Left lobe of liver (tissue), 2 donors: ENCODE measurements around the gene PIK3CB. TPM values are rescaled to one million over a fixed set of nuclear protein-coding genes. Genes with fewer than 3 reads are reported as not detected.
"Not testable (repeated sequence)": the region's sequence is repeated elsewhere in the genome, so short reads cannot be mapped to it uniquely, and the experiment has no call there.

Experiments used
- ATAC-seq: fragments of 200-7000 bp; cut with Tn5 transposase; one replicate; pipeline ENCODE4 v1.9.1; 2020; ENCODE audit warnings: mild to moderate bottlenecking, moderate library complexity
- DNase-seq: peaks from one replicate; pipeline ENCODE4 v3.0.0-alpha.2; 2020; ENCODE audit warnings: low spot score
- total RNA-seq: library from RNA; stranded (reverse); gene quantifications from one replicate; pipeline ENCODE4 v1.2.1, GENCODE V29; 2021
- donor health status: DM: no; HTN: no; CAD: no; lungs with moderate emphysema.
- donor health status: DM: no; HTN: yes; CAD: no.

PIK3CB gene
- total RNA-seq, 1 donor from 2014 or later, result 14.4 TPM

GRCh38 chr3:138688871-138689299 is 145.8 kb downstream of the PIK3CB start:
- ATAC-seq (peak; percentile 87), DNase-seq (no peak)

- ATAC-seq (no peak), DNase-seq (no peak)
Observed at GRCh38 chr3:138687236-138687635, 147.5 kb downstream of the PIK3CB start.

DNA sequence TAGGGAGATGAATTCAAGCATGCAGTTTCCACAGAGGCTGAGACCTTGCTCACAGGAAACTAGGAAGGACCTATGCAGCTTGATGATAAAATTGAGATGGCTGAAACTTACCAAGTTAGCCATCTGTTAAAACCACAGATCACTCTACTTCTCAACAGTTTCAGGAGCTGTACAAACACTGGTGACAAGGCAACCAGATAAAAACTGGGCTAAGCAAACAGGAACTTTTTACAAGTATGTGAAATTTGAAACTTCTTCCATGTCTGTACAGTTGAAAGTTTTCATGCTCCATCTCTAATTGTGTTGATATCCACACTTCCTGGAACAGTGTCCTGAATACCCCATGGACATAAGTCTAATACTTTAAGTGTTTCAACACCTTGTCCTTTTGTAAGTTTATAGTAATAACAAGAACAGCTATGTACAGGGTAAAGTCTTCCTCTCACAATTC is 147.9 kb downstream of the PIK3CB start:
- ATAC-seq (peak; percentile 76), DNase-seq (no peak)

DNA sequence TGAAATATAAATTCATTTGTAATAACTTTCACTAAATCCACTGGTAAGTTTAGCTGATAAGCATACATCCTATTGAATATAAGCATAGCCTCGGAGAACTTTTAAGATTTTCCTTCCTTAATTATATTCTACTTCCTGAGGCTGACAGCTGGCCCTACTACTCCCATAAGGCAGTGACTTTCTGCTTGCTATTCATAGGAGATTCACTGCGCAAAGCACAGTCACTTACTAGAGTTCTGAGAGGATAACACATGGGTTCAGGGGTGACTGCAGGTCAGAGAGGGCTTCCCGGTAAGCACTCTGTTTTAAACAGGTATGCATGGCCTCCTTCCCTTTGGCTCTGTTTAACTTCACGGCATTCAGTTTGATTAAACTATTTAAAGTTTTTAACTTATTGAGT is 150.3 kb downstream of the PIK3CB start:
- DNase-seq, result no peak
- no peak for ATAC-seq

- no peak for DNase-seq
- no peak for ATAC-seq
Observed at GRCh38 chr3:138682648-138683047, 152.1 kb downstream of the PIK3CB start.

DNA sequence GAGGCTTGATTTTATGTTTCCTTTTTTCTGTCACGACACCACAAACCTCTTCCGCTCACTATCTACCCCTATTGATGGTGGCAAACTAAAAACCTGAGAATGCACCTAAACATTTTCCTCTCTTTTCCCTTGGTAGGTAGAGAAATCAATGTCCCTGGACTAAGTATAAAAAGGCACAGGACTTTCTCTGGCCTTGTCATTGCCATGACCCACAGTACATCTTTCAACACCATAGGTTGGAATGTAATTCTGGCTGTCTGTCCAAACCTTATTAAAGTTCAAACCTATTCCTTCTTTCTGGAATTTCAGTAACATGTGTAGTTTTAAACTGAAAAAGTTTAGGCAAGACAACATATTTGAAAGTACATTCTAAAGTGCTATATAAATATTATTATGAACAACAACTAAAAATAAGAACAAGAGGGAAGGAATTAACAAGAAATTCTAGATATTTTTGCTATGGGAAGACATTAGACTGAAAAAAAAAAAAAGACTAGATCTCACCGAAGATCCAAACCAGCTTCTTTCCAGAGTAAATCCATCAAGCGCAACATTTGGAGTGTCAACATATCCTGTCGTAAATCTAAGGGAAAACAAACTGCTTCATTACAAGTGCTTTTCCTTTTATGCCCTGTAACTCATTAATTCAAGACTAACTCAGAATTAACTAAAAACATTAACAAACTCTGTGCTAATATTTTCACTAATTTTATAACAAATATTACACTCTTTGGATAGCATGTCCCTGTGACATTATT is 153.1 kb downstream of the PIK3CB start:
- peak; percentile 94 for ATAC-seq

DNA sequence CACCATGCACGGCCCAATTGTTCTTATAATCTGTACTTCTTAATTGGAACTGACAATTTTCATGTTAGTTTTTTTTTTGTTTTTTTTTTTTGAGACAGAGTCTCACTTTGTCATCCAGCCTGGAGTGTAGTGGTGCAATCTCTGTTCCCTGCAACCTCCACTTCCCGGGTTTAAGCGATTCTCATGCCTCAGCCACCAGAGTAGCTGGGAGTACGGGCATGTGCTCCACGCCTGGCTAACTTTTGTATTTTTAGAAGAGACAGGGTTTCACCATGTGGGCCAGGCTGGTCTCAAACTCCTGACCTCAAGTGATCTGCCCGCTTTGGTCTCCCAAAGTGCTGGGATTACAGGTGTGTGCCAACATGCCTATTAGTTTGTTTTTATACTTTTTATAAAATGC is 153.8 kb downstream of the PIK3CB start:
- peak; percentile 36 for ATAC-seq
- not testable (repeated sequence) for DNase-seq

More for the DNA sequence above, 153.1 kb downstream of the PIK3CB start:
- no peak for DNase-seq

DNA sequence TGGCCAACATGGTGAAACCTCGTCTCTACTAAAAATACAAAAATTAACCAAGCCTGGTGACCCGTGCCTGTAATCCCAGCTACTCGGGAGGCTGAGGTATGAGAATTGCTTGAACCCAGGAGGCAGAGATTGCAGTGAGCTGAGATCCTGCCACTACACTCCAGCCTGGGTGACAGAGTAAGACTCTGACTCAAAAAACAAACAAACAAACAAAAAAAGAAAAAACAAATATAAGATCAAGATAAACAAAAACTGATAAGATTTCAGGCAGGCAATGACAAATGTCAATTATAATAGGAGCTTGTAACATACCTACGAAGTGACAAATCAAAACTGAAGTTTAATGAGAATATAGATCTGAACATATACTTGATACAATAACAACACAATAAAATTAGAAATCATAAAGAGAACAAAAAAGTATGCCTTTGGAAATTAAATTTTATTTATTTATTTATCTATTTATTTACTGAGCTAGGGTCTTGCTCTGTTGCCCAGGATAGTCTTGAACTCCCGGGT is 155.8 kb downstream of the PIK3CB start:
- no peak for DNase-seq
- ATAC-seq, result no peak

DNA sequence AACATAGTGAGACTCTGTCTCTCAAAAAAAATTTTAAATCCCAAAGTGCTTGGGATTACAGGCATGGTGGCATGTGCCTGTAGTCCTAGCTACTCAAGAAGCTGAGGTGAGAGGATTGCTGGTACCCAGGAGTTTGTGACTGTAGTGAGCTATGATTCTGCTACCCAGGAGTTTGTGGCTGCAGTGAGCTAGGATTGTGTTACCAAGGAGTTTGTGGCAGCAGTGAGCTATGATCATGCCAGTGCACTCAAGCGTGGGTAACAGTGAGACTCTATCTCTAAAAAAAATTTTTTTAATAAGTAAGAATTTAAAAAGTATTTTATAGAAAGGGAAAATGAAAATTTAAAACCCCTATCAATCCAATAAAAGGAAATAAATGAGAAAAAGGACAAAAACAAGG is 156.6 kb downstream of the PIK3CB start:
- DNase-seq, result no peak

GRCh38 chr3:138675393-138675792 is 159.3 kb downstream of the PIK3CB start:
- DNase-seq (no peak), ATAC-seq (no peak)

More for the DNA sequence above, 156.6 kb downstream of the PIK3CB start:
- no peak for ATAC-seq

- DNase-seq (no peak), ATAC-seq (no peak)
Observed at GRCh38 chr3:138673641-138674530, 160.8 kb downstream of the PIK3CB start.

- ATAC-seq, result peak; percentile 28
- no peak for DNase-seq
Observed at GRCh38 chr3:138670407-138670806, 164.3 kb downstream of the PIK3CB start.

GRCh38 chr3:138668107-138668506 is 166.6 kb downstream of the PIK3CB start:
- ATAC-seq (peak; percentile 71), DNase-seq (no peak)

DNA sequence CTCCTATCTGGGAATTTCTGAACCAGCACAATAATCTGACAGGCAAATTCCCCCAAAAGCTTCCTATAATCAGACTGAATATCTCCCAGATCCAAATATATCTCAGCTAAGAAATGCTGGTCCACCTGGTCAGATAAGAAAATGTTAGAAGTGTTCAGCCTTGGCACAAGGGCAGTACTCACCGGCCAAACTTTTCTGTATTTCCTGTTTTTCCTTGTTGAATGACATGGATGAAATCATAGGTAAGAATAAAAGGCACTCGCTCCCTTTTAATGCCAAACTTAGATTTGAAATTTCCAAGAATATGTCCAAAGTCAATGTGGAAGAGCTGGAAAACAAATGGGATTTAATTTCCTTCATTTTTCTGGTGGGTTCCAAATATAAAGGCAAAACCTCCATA is 177.2 kb downstream of the PIK3CB start:
- no peak for DNase-seq
- no peak for ATAC-seq

DNA sequence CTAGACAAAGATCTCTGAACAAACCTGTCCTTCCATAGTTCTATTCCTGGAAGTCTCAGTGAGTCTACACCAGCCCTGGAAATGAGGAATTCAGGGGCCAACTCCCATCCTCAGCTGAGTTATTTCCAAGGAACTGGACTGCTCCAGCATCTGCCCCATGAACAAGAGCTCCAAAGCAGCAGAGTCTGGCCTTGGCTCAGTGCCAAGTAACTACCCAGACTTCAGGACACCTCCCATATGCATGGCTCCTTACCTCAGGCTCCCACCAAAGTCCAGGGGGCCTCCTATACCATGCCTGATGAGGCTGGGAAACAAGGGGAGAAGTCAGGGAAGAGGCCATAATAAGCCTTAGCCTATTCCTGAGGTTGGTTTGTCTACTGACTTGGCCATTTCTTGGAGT is 181.2 kb downstream of the PIK3CB start:
- no peak for ATAC-seq
- DNase-seq, result no peak

DNA sequence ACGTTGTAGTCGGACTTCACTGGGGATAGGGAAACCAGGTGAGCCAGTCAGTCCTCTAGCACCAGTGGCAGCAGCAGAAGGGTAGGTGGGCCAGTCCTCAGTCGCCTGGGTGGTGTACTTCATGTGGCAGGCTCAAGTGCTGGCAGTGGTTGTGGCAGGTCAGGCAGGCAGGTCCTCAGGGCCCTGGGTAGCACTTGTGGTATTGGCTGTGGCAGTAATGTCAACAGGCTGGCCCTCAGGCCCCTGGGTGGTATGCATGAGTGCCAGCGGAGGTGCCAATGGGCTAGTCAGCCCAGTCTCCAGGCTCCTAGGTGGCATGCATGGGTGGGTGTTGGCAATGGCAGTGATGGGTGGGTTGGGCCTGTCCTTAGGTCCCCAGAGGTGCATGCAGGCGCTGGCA is 185.6 kb downstream of the PIK3CB start:
- ATAC-seq (no peak), DNase-seq (no peak)

DNA sequence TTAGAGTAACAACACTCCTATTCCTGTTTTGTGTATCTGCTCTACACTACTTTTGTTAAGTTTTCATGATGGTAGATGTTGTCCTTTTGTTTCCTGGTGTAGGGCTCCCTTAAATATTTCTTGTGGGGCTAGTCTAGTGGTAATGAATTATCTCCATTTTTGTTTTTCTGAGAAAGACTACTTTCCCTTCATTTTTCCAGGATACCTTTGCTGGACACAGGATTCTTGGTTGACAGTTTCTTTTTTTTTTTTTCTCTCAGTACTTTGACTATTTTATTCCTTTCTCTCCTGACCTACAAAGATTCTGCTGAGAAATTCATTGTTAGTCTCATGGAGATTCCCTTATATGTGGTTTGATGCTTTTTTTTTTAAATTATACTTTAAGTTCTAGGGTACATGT is 188.2 kb downstream of the PIK3CB start:
- ATAC-seq (no peak), DNase-seq (no peak)

- ATAC-seq (no peak), DNase-seq (no peak)
Observed at GRCh38 chr3:138646008-138646407, 188.7 kb downstream of the PIK3CB start.

DNA sequence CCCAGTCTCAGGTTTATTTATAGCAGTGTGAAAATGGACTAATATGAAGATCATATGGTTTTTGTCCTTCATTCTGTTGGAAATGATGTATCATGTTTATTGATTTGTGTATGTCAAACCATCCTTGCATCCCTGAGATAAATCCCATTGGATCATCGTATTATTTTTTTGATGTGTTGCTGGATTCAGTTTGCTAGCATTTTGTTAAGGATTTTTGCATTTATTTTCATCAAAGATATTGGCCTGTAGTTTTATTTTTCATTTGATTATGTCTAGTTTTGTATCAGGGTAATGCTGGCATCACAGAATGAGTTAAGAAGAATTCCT is 191.8 kb downstream of the PIK3CB start:
- no peak for DNase-seq
- ATAC-seq, result no peak

GRCh38 chr3:138642226-138642926 is 192.4 kb downstream of the PIK3CB start:
- DNase-seq, result no peak
- ATAC-seq, result no peak

DNA sequence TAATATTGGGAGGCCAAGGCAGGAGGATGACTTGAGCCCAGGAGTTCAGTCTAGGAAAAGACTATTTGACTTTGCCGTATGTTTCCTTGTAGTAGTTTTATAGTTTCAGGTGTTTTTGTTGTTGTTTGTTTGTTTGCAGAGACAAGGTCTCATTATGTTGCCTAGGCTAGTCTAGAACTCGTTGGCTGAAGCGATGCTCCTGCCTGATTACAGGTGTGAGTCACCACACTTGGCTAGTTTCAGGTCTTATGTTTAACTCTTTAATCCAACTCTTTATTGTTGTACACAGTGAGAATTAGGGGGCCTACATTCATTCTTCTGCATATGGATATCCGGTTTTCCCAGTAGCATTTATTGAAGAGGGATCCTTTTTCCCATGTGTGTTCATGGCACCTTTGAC is 194.2 kb downstream of the PIK3CB start:
- DNase-seq (no peak), ATAC-seq (no peak)
